Stimulated activated CD4-positive, alpha-beta T cell treated with anti-CD3 and anti-CD28 coated beads, Interleukin-12 subunit alpha, Interleukin-12 subunit beta, amount 100 ng/mL, for 48 hours (primary cell): ENCODE data around the gene ITGB1.
"Not testable (repeated sequence)": the region's sequence is repeated elsewhere in the genome, so short reads cannot be mapped to it uniquely, and the experiment has no call there.

Experiments
- DNase-seq, 3 donors: peaks; one replicate each; pipeline ENCODE4 v3.0.0-alpha.2; 2020; ENCODE audit warnings: low read depth in 2 of 3, low spot score in 1 of 3

Gene ITGB1

DNA sequence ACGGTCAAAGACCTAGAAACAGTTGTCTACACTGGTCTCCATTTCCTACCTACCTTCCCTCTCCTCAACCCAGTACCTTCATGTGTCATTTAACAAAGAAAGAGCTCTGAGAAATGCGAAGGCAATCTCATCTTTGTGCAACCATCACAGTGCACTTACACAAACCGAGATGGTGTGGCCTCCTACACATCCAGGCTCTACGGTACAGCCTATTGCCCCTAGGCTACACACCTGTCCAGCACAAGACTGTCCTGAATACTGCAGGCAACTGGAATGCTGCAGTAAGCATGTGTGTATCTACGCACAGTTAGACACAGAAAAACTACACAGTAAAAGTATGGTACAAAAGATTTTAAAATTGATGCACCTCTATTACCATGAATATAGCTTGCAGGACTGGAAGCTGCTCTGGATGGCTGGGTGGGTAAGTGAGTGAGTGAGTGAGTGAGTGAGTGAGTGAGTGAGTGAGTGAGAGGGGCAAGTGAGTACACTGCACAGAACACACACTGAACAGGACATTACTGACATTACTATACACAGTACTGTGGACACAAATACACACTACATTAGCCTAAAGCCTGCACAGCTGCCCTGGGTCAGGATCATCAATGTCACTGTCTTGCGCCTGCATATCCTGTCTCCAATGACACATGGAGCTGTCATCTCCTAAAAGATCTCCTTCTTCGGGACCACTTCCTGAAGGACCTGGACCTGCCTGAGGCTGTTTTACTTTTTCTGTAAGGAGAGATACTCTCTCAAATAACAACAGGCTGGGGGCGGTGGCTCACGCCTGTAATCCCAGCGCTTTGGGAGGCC is 18.5 kb downstream of the ITGB1 start:
- no peak for DNase-seq

DNA sequence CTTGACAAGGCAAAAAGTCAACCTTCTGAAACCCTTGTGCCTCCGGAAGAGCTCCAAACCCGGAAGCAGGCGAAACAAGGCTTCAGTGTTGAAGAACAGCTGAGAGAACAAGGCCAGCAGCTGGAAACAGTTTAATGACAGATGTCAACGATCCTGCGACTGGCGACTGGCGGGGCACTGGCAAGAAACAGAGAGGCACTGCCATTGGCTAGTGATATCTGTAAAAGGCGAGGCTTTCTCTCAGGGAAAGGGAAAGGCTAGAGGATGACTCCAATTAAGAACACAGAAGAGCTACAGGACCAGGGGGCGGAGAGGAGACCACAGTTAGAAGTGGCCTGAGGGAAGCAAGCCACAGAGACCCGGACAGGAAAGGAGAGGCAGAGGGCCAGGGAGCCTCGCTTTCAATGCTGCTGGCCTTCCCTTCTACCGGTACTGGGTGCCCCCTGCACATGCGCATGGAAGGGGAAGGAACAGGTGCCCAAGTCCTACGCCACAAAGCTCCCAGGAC is 19.4 kb downstream of the ITGB1 start:
- no peak for DNase-seq

DNA sequence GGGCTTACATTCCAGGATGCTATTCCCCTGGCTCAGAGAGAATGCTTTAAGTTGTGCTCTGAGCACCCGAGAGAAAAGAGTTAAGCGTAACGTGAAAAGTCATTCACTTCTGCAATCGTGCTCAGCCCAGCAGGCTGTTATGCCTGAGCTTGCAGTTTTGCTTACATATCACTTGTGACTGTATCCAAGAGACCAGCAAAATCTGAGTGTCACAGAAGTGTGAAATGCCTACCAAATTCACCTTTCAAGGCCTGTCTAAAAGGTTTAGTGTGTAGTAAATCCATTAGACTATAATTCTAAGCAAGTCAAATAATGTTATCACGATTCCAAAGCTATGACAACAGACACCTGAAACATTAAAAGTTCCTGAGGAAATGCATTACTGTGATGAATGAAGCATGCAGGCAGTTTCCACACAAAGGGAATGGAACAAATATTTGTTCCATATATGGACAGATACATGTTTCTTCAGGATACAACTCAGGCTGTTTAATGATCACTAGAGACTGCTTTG is 20.1 kb downstream of the ITGB1 start:
- no peak for DNase-seq

DNA sequence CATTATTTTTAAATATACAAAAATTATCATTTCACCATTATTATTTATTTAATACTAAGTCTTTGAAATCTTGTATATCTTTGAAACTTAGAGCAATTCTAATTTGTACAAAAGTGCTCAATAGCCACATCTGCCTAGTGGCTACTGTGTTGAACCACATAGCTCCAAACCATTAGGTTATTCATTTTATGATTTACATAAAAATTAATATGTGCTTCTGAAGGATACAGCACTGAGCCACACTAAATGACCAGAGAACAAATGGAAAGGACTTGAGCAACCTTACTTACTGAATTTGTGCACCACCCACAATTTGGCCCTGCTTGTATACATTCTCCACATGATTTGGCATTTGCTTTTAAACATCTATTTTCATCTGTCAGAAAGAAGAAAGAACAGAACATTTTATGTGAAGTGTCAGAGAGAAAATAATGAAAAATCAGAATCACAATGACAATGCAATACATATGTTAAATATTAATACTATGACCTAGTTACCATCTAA is 25.8 kb downstream of the ITGB1 start:
- DNase-seq, result no peak

DNA sequence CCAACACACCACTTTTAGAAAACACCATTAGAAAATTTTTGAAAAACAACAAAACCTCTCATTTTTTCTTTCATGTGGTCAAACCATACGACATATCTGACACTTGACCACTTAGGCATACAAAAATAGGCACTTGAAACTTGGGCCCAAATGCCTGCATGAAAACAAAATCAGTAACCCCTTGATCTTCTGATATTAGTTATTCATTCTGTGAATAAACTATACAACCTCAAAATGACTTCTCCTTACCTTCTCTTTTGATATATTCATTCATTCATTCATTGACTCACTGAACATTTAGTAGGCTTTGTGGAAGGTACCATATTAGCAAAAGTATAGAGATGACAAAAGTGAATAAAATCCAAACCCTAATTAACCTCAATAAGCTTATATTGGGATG is 26.4 kb downstream of the ITGB1 start:
- no peak for DNase-seq

DNA sequence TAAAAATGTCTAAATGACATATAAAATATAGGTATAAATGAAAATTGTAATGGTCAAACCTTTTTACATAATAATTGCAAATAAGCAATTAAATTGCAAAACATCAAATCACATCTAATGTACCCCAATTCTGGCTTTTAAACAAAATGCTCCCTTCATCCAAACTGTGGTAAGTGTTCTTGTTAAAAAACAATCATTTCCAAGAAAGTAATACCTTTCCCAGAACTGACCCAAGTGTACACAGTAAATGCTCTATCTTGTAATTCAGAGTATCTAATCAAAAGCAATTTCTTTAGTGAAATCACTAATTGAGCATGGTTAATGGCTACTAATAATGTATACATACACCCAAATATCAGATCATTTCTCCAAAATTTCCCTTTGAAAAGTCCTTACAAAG is 28.0 kb downstream of the ITGB1 start:
- DNase-seq, result no peak

DNA sequence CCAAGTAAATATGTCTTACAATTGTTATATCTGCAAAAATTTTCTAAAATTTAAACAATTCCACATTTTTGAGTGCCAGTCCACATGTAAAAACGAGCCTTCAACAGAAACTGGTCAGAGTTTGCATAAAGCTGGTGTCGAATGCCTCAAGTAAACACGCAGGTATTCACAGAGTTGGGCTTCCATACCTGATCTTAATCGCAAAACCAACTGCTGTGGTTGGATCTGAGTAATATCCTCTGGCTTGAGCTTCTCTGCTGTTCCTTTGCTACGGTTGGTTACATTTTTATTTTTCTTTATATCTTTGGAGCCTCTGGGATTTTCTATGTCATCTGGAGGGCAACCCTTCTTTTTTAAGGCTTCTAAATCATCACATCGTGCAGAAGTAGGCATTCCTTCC is 28.4 kb downstream of the ITGB1 start:
- no peak for DNase-seq

DNA sequence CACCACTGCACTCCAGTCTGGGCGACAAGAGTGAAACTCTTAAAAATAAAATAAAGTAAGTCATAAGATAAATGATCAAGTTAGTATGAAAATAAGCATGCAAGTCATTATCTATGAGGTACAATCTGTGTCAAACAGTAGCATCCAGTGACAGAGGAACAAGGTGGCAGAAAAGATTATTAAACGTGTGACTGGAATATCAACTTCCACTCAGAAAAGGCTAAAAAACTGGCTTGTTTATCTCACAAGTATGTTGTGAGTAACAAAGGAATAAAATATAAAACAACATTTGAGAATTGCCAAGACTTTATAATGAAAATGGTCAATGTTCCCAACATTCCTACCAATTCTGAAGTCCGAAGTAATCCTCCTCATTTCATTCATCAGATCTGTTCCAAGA is 30.3 kb downstream of the ITGB1 start:
- no peak for DNase-seq

DNA sequence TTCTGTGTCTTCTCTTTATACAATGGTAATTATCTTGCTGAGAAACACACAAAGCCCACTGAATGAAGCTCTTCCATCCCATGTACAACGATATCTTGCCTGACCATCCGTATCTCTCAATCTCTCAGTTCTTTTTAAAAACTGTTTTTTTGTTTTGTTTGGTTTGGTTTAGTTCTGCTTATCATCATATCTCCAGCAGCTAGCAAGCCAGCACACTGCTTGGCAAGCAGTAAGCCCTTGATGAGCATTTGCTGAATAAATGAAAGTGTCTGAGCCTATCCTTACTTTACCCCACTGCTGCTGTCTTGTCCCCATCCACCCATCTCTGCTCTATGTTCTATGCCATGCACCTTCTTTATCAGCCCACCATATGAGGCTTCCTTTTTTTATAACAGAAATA is 34.2 kb downstream of the ITGB1 start:
- DNase-seq, result no peak

DNA sequence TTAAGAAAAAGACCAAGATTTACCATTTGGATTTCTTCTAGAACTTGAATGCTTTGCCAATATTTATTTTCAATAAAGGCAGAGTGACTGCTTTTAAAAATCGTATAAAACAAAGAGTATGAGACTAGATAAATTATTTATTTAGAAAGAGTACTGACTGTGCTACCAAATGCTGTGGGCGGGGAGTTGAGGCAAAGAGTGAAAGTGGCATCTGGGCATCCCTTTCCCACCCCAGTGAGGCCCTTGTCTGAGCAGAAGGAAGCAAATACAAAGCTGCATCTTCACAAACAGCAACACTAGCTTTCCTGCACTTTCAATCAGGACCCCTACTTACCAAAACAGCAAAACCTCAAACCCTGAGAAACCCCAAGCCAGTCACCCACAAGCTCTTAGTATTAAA is 34.9 kb downstream of the ITGB1 start:
- no peak for DNase-seq

DNA sequence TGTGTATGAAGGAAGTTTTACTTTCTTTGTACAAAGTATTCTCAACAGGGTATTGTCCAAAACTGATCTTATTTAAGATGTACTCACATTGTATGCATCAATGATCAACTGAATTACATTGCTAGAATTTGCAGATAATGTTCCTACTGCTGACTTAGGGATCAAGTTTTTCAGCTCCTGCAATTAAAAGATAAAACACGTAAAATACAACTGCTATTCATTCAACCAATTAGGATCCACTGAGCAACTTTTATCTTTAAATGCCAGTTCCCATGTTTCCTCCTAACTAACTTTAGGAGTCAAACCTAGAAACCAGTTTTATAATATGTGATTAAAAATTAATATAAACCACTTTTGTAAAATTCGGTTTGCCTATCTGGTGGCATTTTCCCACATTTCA is 35.9 kb downstream of the ITGB1 start:
- no peak for DNase-seq

DNA sequence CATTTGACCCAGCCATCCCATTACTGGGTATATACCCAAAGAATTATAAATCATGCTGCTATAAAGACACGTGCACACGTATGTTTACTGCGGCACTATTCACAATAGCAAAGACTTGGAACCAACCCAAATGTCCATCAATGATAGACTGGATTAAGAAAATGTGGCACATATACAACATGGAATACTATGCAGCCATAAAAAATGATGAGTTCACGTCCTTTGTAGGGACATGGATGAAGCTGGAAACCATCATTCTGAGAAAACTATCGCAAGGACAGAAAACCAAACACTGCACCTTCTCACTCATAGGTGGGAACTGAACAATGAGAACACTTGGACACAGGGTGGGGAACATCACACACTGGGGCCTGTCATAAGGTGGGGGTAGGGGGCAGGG is 40.2 kb downstream of the ITGB1 start:
- DNase-seq, result not testable (repeated sequence)

DNA sequence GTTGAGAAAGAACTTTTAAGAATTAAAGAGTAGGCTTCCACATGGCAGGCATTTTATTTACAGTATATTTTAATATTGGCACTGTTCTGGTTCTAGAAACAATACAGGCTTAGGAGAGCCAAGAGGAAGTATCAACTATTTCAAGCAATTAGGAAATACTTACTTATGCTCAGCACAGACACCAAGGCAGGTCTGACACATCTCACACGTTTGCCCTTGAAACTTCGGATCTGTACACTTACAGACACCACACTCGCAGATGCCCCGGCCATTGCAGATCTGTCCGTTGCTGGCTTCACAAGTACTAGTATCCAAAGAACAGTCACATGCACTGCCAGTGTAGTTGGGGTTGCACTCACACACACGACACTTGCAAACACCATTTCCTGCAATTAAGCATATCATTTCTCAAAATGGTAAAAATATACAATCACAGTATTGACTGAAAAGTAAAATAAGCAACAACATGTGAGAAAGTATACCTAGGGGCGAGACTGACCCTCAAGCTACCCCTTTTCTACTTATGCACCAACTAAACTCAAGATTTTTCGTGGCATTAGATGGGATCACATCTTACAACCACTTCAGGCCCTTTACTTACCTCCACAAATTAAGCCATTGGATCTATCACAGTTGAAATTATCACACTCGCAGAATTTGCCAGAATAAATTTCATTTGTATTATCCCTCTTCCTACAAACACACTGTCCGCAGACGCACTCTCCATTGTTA is 46.6 kb downstream of the ITGB1 start:
- DNase-seq, result no peak

DNA sequence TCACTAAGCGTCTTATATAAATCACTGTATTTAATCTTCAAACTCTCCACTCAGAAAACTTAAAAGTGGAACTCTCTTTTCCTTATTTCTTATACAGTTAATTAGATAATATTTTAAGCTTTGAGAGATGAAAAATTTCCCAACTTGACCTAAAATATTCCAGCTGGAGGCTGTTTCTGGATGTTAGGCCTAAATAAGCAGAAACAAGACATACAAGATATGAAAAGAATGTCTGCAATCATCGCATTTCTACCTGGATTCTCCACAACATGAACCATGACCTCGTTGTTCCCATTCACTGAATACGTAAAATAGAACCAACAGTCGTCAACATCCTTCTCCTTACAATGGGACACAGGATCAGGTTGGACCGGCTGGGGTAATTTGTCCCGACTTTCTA is 48.1 kb downstream of the ITGB1 start:
- not testable (repeated sequence) for DNase-seq

DNA sequence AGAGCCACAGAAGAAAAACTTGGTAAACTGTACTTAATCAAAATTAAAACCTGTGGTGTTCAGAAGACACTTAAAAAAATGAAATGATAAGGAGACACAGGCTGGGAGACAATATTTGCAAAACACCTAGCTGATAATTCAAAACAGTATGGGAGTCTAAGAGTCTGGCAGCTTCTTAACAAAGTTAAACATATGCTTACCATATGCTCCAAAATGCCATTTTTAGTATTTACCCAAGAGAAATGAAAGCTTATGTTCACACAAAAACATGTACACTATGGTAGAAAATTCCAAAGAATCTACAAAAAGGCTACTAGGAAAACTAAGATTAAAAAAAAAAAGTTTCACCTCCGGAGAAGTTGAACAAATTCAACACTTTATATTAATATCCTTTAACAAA is 48.6 kb downstream of the ITGB1 start:
- DNase-seq, result no peak

DNA sequence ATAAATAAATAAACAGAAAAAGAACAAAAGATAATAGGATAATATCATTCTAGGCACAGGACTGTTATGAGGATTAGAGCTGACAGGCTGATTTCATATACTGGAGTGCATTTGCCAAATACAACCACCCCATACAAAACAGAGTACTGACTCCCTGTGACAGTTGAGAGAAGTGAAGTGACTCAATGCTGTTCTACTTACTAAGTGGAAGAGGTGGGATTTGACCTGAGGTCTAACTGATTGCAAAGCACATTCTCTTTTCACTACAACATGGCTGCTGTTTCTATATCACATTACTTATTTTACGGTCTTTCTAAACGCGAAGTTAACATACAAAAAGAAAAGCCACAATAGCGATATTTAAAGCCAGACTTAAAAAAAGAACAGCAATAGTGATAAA is 51.4 kb downstream of the ITGB1 start:
- DNase-seq, result no peak

DNA sequence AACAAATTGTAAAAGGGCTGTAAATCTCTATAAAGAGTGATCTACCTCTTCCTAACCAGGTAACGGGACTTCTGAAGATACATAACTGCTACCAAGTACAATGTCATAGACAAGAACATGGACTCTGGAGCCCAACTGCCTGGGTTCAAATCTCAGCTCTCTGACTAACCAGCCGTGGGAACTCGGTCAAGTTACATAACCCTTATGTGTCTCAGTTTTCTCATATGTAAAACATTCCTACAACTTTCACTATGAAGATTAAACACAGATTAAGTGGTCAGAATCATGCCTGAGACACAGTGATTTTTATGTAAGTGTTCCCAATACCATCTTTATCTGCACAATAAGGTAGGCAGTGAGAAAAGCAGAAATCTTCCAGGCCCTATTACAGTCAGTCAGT is 52.6 kb downstream of the ITGB1 start:
- DNase-seq, result no peak

DNA sequence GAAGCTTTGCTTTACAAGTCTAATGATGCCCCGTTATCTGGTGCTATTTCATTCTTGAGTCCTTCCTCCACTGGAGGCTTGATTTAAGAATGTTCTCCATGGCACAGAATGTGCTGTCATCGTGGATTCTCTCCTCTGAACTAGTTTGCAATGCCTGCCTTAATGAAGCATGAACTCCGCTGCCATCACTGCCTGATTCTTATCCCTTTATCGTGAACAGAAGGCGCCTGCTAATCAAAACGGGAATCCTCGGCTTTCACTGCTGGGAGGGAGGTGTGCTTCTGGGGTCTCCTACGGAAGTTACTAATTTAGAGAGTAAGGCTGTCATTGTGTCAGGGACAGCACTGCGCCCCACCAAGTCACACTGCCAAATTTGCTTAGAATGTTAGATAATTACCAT is 56.2 kb downstream of the ITGB1 start:
- DNase-seq, result no peak

DNA sequence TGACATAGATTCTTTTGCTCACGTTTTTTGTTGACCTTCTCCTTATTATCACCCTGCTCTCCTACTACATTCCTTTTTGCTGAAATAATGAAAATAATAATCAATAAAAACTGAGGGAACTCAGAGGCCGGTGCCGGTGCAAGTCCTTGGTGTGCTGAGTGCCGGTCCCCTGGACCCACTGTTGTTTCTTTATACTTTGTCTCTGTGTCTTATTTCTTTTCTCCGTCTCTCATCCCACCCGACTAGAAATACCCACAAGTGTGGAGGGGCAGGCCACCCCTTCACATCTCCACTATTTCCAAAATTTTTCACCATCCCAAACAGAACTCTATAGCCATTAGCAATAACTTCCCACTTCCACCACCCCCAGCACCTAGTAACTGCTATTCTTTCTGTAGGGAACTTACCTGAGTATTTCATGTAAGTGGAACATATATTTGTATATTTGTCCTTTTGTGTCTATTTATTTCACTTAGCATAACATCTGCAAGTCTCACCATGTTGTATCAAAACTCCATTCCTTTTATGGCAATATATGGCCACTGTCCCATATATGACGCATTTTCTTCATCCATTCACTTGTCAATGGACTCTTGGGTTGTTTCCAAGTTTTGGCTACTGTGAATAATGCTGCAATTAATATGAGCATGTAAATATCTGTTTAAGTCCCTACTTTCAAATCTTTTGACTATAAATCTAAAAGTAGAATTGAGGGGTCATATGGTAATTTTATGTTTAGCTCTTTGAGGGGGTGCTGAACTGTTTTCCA is 62.6 kb downstream of the ITGB1 start:
- DNase-seq, result not testable (repeated sequence)

DNA sequence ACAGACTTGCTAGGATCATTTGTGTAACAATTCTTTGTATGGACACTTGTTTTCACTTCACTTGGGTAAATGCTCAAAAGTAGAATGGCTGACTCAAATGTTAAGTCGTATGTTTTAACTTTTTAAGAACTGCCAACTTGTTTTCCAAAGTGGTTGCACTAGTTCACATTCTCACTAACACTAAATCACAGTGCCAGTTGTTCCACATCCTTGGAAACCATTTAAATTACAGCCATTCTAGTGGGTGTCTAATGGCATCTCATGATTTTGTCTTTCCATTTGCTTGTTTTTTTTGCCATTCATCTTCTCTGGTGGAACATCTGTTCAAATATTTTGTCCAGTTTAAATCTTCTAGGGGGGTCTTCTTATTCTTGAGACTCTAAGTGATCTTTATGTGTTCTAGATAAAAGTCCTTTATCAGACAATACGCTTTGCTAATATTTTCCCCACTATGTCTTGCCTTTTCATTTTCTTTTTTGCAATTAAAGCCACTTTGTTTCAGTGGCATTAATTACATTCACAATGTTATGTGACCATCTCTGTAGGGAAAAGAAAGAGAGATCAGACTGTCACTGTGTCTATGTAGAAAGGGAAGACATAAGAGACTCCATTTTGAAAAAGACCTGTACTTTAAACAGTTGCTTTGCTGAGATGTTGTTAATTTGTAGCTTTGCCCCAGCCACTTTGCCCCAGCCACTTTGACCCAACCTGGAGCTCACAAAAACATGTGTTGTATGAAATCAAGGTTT is 63.9 kb downstream of the ITGB1 start:
- no peak for DNase-seq

DNA sequence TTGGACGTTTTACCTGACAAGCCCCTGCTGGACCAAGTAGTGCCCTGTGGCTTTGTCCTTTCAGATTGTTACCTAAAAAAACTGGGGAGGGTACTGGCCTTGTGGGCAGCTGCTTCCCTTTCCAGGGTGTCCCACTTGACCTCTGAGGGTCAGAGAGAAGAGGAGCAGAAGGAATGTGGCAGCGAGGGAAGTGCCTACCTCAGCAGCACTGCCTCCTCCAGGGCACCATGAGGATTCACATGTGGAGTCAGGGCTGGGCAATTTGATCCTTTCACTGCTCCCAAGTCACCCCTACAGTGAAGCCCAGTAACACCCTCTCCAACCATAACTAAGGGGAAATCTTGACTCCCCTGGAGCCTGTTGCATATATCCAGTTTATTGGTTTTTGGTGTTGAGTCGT is 64.6 kb downstream of the ITGB1 start:
- DNase-seq, result no peak
